ENCODE results near the gene HAS3. TPM values are rescaled to one million over a fixed set of nuclear protein-coding genes. Genes with fewer than 3 reads are reported as not detected.

HAS3 gene
- total RNA-seq, 6 experiments from 2014 or later = 0.39 to 1.0 (median 0.63) TPM

DNA sequence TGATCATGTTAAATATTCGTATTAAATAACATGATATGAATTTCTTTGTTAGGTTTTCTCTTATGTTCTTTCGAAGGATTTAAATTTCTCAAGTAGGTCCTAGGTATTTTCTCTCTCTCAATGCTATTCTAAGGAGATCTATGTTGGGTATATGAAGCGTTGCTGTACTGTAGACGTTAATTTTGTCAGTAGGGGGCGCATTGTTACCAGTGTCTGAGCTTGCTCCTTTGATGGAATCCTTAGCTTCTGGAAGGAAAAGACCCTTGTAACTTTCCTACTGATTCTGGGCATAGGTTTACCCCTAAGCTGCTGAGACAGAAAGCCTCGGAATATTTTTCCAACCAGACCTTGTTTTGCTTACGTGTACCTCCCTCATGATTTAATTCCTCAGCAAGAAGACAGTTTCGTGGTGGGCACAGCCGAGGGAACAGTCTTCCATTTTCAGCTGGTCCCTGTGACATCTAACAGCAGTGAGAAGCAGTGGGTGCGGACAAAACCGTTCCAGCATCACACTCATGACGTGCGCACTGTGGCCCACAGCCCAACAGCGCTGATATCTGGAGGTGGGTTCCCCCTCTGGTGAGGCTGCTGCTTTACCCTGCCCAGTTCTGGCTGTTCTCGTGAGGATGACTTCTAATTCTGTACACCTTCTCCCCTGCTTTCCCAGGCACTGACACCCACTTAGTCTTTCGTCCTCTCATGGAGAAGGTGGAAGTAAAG, 44.9 kb downstream of the HAS3 start:
- WGBS (ENCODE audit: insufficient coverage, low coverage, low lambda C conversion rate, missing lambda C conversion rate) = 58% methylated on average over 15 of the region's 16 CpGs
- H3K4me1 ChIP-seq = no peaks in the 10 kb centered on the region
- TF ChIP-seq POLR2A (IDR thresholded peaks at IDR 0.05) = no peak
- TF ChIP-seq, protein P1, sequence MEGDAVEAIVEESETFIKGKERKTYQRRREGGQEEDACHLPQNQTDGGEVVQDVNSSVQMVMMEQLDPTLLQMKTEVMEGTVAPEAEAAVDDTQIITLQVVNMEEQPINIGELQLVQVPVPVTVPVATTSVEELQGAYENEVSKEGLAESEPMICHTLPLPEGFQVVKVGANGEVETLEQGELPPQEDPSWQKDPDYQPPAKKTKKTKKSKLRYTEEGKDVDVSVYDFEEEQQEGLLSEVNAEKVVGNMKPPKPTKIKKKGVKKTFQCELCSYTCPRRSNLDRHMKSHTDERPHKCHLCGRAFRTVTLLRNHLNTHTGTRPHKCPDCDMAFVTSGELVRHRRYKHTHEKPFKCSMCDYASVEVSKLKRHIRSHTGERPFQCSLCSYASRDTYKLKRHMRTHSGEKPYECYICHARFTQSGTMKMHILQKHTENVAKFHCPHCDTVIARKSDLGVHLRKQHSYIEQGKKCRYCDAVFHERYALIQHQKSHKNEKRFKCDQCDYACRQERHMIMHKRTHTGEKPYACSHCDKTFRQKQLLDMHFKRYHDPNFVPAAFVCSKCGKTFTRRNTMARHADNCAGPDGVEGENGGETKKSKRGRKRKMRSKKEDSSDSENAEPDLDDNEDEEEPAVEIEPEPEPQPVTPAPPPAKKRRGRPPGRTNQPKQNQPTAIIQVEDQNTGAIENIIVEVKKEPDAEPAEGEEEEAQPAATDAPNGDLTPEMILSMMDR (IDR thresholded peaks at IDR 0.05) = peak; percentile 75 to 79 (median 78)
- DNase-seq = peak in 1 of 3 donors; percentile 51
- peaks cover 0 to 50% (median 15%) of the 10 kb centered on the region in 4 donors for H3K36me3 ChIP-seq
- H3K27me3 ChIP-seq = no peaks in the 10 kb centered on the region
- no peak overlapping the region for H3K4me3 ChIP-seq
- H3K9me3 ChIP-seq = no peaks in the 10 kb centered on the region
- intact Hi-C loops (cut with DNase I) = loop anchor here in 1 of 2 donors (10.0 kb wide), 1 partner anchor 144 kb away; no protein-coding TSS in a partner anchor
- no peak overlapping the region for H3K27ac ChIP-seq
- peak; percentile 84 to 93 (median 90) for ATAC-seq

DNA sequence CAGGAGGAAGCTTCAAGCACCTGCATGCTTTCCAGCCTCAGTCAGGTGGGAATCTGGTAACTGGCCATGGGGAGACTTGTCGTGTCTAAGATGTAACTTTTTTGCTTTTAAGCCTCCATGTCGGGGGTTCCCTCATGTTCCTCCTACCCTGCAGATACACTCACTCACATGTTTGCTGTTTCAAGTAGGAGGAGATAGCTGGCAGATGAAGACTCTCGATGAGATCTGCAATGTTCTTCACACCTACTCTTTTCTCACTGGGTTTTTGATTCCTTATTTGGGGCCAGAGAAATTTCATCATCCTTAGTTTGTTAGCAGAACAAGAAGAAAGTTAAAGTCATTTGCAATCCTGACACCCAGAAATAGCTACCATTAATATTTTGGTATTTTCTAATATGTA, 51.7 kb downstream of the HAS3 start:
- no peaks in the 10 kb centered on the region for H3K4me1 ChIP-seq
- intact Hi-C loops (cut with DNase I) = loop anchor here in 1 of 2 donors (10.0 kb wide), 1 partner anchor 138 kb away; no protein-coding TSS in a partner anchor
- no peaks in the 10 kb centered on the region for H3K9me3 ChIP-seq
- no peaks in the 10 kb centered on the region for H3K27me3 ChIP-seq
- H3K4me3 ChIP-seq = no peak overlapping the region
- H3K36me3 ChIP-seq = peaks cover 0 to 70% (median 23%) of the 10 kb centered on the region in 4 donors
- TF ChIP-seq, protein P1 (IDR thresholded peaks at IDR 0.05) = no peak
- no peak for TF ChIP-seq POLR2A (IDR thresholded peaks at IDR 0.05)
- no peak for ATAC-seq
- DNase-seq = no peak
- 80% methylated on average over 1 of the region's 3 CpGs for WGBS (ENCODE audit: insufficient coverage, low coverage, low lambda C conversion rate, missing lambda C conversion rate)
- no peak overlapping the region for H3K27ac ChIP-seq

DNA sequence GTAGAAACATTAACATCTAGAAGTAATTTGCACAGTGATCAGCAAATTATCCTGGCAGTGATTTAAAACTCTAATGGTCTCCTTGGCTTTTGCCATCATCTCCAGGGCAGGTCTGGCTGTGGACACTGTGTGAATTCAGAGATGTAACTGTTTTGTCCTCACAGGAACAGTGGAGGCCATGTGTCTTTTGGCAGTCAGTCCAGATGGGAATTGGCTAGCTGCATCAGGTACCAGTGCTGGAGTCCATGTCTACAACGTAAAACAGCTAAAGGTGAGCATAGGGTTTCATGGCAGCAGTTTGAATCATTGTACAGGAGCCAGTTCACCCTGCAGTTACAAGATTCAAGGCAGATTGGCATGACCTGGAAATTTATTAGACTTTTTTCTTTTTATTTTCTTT, 54.7 kb downstream of the HAS3 start:
- Histone ChIP-seq H3K4me3 (no peak overlapping the region), H3K4me1 (no peaks in the 10 kb centered on the region), H3K27me3 (no peaks in the 10 kb centered on the region), H3K9me3 (no peaks in the 10 kb centered on the region), H3K36me3 (peaks cover 0 to 62% (median 18%) of the 10 kb centered on the region in 4 donors), H3K27ac (no peak overlapping the region)
- no peak for DNase-seq
- TF ChIP-seq POLR2A (IDR thresholded peaks at IDR 0.05) = no peak
- TF ChIP-seq, protein P1 (IDR thresholded peaks at IDR 0.05) = no peak
- WGBS (ENCODE audit: insufficient coverage, low coverage, low lambda C conversion rate, missing lambda C conversion rate) = 100% methylated on average over 1 of the region's 1 CpG
- intact Hi-C loops (cut with DNase I) = no loop called here
- no peak for ATAC-seq

DNA sequence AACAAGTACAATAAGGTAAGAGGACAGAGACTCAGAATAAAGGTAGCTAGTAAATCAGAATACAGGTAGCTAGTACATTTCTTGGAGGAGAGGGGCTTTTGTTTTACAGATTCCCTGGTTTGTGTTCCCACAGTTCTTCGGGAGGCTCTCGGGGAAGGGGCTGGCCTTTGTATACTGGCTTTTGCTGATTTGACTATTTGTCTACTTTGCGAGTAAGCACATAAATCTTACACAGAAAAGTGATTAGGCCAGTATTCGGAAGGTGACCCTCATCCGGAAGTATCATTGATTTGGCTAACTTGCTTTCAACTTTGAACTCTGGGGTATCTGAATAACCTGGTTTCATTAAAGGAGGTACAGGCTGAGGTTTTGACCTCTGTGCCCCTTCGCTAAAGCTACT, 60.1 kb downstream of the HAS3 start:
- no peak for DNase-seq
- Histone ChIP-seq H3K36me3 (peaks cover 0 to 69% (median 14%) of the 10 kb centered on the region in 4 donors), H3K27me3 (no peaks in the 10 kb centered on the region), H3K9me3 (no peaks in the 10 kb centered on the region), H3K4me3 (no peak overlapping the region), H3K4me1 (no peaks in the 10 kb centered on the region), H3K27ac (no peak overlapping the region)
- 64% methylated on average over 4 of the region's 6 CpGs for WGBS (ENCODE audit: insufficient coverage, low coverage, low lambda C conversion rate, missing lambda C conversion rate)
- TF ChIP-seq POLR2A (IDR thresholded peaks at IDR 0.05) = no peak
- TF ChIP-seq, protein P1 (IDR thresholded peaks at IDR 0.05) = no peak
- intact Hi-C loops (cut with DNase I) = no loop called here
- no peak for ATAC-seq
